NCI-H2107 (cell line): Measurements from ENCODE around the gene OPN1LW.
"Not testable (repeated sequence)": the region's sequence is repeated elsewhere in the genome, so short reads cannot be mapped to it uniquely, and the experiment has no call there.

Experiments used
- DNase-seq: peaks from one replicate; lab custom pipeline; 2025; lab: John Stamatoyannopoulos, UW

The OPN1LW gene

GRCh38 chrX:154144010-154144409 is at the start of gene OPN1LW:
Gene OPN1LW, plus strand, starts transcription at chrX:154144243. Its CDS starts 41 bp downstream, at chrX:154144284.
- DNase-seq: not testable (repeated sequence)

GRCh38 chrX:154094833-154095232 is 49.2 kb upstream of the OPN1LW start:
- DNase-seq: no peak

GRCh38 chrX:154096140-154097002 is 47.7 kb upstream of the OPN1LW start:
- no peak for DNase-seq

- DNase-seq: peak; percentile 61
These were observed 46.9 kb upstream of the OPN1LW start for GRCh38 chrX:154097003-154097588.

DNA sequence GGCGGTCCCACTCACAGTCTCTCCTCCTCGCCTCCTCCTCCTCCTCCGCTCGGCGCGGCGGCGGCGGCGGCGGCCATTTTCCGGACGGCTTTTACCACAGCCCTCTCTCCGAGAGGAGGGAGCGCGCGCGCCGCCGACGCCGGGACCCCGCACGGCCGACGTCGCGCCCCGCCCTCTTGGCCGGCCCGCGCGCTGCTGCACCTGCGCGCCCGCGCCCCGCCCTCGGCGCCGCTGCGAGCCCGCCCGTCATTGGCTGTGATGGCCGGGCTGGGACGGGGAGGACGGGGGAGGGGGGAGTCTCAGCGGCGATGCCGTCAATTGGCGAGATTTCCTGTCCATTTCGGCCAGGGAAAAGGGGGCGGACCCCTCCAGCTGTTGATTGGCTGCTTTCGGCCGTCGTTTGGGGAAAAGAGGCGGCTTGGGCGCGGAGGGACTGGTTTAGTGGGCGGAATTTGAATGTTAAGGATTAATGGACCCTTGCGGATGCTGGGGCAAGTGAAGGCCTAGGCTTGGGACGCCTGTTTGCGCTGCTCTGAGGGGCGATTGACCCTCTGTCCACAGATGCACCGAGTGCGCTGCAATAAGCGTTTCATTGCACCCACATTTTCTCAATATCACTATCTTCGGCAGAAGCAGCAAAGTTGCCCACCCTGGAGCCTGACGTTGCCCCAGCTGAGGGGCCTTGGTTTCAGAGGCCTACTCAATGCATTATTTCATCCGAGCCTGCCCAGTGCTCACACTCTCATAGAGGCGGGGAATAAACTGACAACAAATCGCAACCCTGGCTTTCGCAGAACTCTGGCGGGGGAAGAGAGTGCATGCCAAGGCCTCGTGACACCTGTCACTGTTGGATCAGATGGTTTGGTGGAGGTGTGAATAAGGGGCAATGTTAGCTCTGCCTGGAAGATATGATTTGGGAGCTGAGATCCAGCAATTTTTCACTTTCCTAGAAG is 46.2 kb upstream of the OPN1LW start, which contains the start of gene MECP2:
Gene MECP2, minus strand, starts transcription at position 129 of the 953 bp plus-strand sequence.
- DNase-seq: peak; percentile 91

- DNase-seq: no peak
These were observed 45.5 kb upstream of the OPN1LW start for GRCh38 chrX:154098551-154098950.

DNA sequence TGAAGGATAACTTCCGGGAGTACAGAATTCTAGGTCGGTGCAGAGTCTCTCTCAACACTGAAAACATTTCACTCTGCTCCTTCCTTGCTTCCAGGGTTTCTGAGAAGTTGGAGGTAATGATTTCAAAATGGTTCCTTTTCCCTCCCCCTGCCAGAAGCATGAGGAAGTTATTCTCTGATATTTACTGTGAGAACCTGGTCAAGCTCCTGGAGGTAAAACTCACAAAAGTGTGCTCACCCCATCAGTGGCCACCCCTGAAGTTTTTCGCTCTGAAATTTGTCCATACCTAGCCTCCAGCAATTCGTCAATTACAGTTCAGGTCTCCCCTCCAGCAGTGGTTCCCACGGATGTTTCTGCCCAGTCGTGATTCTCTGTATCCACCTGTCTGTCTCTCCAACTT is 30.3 kb upstream of the OPN1LW start:
- no peak for DNase-seq

DNA sequence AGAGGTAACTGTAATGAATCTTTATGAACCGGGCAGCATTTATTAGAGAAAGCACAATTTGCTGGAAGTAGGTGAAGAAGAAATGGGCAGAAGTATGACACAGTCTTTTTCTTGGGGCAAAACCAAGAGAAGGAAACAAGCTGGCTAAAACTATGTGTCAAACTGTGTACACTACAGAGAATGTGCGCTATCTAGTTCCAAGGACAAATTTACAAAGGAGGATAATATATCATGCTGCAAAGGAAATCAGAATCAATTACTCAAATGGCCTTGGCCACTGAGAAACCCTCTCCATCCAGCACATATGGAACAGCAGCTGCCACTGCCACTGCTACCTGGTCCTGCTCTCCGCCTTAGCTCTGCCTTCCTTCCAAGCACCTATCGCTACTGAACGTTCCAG is 29.4 kb upstream of the OPN1LW start:
- no peak for DNase-seq

DNA sequence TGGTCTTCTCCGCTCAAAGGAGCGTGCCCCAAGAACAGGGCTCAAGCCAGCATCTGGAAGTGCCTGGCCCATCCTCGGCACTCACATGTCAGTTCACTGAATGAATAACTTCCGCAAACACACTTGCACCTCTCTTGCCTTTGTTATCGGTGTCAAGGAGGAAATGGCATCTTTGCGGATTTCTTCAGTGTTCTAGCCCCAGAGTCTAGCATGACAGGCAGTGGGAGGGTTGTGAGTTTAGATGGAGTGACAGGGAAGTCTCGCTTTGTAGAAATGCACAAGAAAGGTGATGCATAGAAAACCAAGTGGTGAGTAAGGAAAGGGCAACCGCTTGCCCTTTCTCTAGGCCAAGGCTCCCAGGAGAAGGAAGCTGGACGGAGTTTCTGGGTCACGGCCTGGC is 29.0 kb upstream of the OPN1LW start:
- no peak for DNase-seq

DNA sequence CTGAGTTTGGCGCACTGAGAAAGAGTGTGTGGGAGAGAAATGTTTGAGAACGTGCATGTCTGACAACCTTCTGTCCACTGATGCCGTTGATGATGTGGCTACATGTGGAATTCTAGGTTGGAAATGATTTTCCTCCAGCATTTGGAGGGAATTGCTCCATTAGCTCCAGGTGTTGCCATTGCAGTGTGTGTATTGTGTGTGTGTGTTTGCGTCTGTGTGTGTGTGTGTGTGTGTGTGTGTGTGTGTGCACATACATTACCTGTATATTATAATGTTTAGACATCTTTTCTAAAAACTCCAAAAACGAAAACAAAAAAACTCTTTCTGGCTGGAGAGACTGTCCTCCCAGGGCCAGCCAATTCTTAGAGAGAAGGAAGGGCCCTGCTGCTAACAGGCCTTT is 28.3 kb upstream of the OPN1LW start:
- DNase-seq: no peak

- no peak for DNase-seq
These were observed 27.4 kb upstream of the OPN1LW start for GRCh38 chrX:154116426-154117211.

DNA sequence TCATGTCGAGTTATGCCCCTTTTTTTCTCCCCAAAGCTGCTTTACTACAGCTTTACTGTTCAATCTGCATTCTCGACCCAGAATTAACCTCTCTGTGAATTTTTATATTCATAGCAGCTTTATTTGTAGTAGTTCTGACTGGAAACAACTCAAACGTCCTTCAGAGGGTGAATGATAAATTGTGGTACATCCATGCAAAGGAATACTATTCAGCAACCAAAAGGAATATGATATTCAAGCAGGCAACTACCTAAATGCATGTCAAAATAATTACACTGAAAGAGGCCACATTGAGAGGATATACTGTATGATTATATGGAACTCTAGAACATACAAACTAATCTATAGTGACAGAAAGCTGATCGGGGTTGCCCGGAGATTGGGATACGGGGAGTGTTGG is 26.5 kb upstream of the OPN1LW start:
- DNase-seq: no peak

DNA sequence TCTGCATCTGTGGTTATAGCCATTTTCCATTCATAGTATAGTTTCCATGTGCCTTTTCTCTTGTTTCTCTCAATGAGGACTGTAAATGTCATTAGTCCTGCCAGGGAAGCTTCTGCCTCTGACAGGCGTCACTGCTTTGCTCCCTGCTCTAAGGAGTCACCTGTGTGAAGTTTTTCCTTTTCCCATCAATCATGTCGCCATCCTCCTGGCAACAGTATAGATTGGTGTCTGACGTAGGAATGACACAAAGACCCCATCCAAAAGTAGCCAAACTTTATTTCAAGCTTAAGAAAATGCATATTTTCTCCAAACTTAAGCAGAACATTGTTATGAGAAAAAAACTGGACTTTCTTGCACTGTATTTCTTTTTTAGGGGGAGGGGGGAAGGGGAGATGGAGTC is 23.5 kb upstream of the OPN1LW start:
- DNase-seq: no peak

DNA sequence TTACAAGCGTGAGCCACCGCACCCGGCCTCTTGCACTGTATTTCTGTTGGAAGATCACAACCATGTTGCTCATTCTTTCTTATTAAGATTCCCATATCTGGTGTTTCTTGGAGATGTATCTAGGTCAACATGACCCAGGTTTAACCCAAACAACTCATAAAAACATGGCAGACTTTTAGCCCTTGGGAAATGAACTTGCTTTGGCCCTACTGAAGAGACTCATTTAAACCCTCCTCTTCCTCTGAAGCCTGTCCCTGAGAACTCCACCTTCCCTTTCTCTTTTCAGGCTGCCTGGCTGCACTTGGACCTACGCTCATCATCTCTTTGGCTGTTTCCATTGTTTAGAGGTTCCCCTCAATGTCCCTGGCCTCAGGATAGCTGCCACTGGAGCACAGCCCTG is 22.8 kb upstream of the OPN1LW start:
- DNase-seq: no peak

- DNase-seq: no peak
These were observed 22.1 kb upstream of the OPN1LW start for GRCh38 chrX:154121961-154122360.

- no peak for DNase-seq
These were observed 20.5 kb upstream of the OPN1LW start for GRCh38 chrX:154123241-154124219.

- no peak for DNase-seq
These were observed 18.5 kb upstream of the OPN1LW start for GRCh38 chrX:154125391-154126040.

GRCh38 chrX:154126101-154126500 is 17.9 kb upstream of the OPN1LW start:
- no peak for DNase-seq

GRCh38 chrX:154131955-154132354 is 12.1 kb upstream of the OPN1LW start:
- DNase-seq: no peak

DNA sequence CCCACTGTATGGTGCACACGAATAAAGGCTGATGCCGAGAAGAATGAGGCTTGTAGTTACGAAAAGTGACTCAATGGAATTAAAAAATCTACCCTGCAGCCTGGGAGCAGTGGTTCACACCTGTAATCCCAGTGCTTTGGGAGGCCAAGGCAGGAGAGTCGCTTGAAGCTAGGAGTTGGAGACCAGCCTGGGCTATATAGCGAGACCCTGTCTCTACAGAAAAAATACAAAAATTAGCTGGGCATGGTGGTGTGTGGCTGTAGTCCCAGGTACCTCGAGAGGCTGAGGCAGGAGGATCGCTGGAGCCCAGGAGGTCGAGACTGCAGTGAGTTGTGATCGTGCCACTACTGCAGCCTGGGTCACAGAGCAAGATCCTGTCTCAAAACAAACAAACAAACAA is 11.7 kb upstream of the OPN1LW start:
- no peak for DNase-seq
